Measurements from ENCODE around the gene PDXDC1. TPM values are rescaled to one million over a fixed set of nuclear protein-coding genes. Genes with fewer than 3 reads are reported as not detected.

The PDXDC1 gene
- total and polyA plus RNA-seq, 2 donors (not counting 1 experiment from before 2014, with no cell fraction given), result 48.1 to 103 TPM

GRCh38 chr16:15043344-15043743 is 68.5 kb downstream of the PDXDC1 start:
- Histone ChIP-seq H3K4me3 (ENCODE audit: control extremely low read depth in 1 of 5, extremely low read depth in 1 of 5, insufficient read depth in 1 of 5, low read depth in 2 of 5, low read length in 4 of 5) (no peak overlapping the region), H3K9ac (ENCODE audit: low read length) (no peak overlapping the region), H3K27ac (ENCODE audit: low read length in 2 of 2) (no peak overlapping the region), H2AFZ (ENCODE audit: insufficient read depth, low read depth, low read length, poor library complexity, severe bottlenecking) (no peak overlapping the region), H3K79me2 (ENCODE audit: control insufficient read depth, insufficient read depth, low read length) (peaks cover 13% of the 10 kb centered on the region), H3K4me2 (replicated peaks; ENCODE audit: low read depth, low read length, poor library complexity, severe bottlenecking) (no peak overlapping the region), H3K27me3 (replicated peaks in 1 of 4; ENCODE audit: control extremely low read depth in 1 of 4, control insufficient read depth in 3 of 4, insufficient read depth in 4 of 4, low read length in 3 of 4) (no peaks in the 10 kb centered on the region), H4K20me1 (ENCODE audit: control insufficient read depth, insufficient read depth, low read length, poor library complexity, severe bottlenecking) (no peaks in the 10 kb centered on the region), H3K36me3 (replicated peaks in 1 of 2; ENCODE audit: control extremely low read depth in 1 of 2, control insufficient read depth in 1 of 2, extremely low read depth in 1 of 2, insufficient read depth in 2 of 2, low read length in 1 of 2) (peaks cover 7 to 38% of the 10 kb centered on the region in 2 experiments), H3K9me3 (ENCODE audit: control extremely low read depth in 1 of 3, control insufficient read depth in 2 of 3, insufficient read depth in 1 of 3, low read length in 2 of 3) (no peaks in the 10 kb centered on the region), H3K4me1 (ENCODE audit: control insufficient read depth in 2 of 2, insufficient read depth in 2 of 2, low read length in 2 of 2) (no peaks in the 10 kb centered on the region)
- TF ChIP-seq CTCF (IDR thresholded peaks at IDR 0.05) (no peak), EZH2 (IDR thresholded peaks at IDR 0.05; ENCODE audit: borderline replicate concordance, insufficient read depth, low read depth, low read length, poor library complexity, severe bottlenecking) (no peak)
- Mint-ChIP-seq H3K27ac (no peak overlapping the region), H3K4me3 (no peak overlapping the region), H3K27me3 (no peaks in the 10 kb centered on the region), H3K4me1 (no peaks in the 10 kb centered on the region), H3K9me3 (ENCODE audit: insufficient read depth) (no peaks in the 10 kb centered on the region)
- DNase-seq (no peak), ATAC-seq (ENCODE audit: low read depth) (no peak)
- intact Hi-C loops (cut with micrococcal nuclease), result no loop called here
- POLR2A ChIA-PET, result no interaction called here
- WGBS (ENCODE audit: insufficient coverage), result 100% methylated on average over 3 of the region's 5 CpGs
- CTCF ChIA-PET, result no interaction called here

GRCh38 chr16:15044286-15044685 is 69.5 kb downstream of the PDXDC1 start:
- 96% methylated on average over 10 of the region's 11 CpGs for WGBS (ENCODE audit: insufficient coverage)
- POLR2A ChIA-PET, result no interaction called here

More at GRCh38 chr16:15044286-15044685, 69.5 kb downstream of the PDXDC1 start:
- Histone ChIP-seq H3K27me3 (replicated peaks in 1 of 4; ENCODE audit: control extremely low read depth in 1 of 4, control insufficient read depth in 3 of 4, insufficient read depth in 4 of 4, low read length in 3 of 4) (no peaks in the 10 kb centered on the region), H3K79me2 (ENCODE audit: control insufficient read depth, insufficient read depth, low read length) (peaks cover 18% of the 10 kb centered on the region), H3K4me1 (ENCODE audit: control insufficient read depth in 2 of 2, insufficient read depth in 2 of 2, low read length in 2 of 2) (no peaks in the 10 kb centered on the region), H4K20me1 (ENCODE audit: control insufficient read depth, insufficient read depth, low read length, poor library complexity, severe bottlenecking) (no peaks in the 10 kb centered on the region), H3K9ac (ENCODE audit: low read length) (no peak overlapping the region), H3K4me2 (replicated peaks; ENCODE audit: low read depth, low read length, poor library complexity, severe bottlenecking) (no peak overlapping the region), H3K27ac (ENCODE audit: low read length in 2 of 2) (no peak overlapping the region), H3K4me3 (ENCODE audit: control extremely low read depth in 1 of 5, extremely low read depth in 1 of 5, insufficient read depth in 1 of 5, low read depth in 2 of 5, low read length in 4 of 5) (no peak overlapping the region), H2AFZ (ENCODE audit: insufficient read depth, low read depth, low read length, poor library complexity, severe bottlenecking) (no peak overlapping the region), H3K36me3 (replicated peaks in 1 of 2; ENCODE audit: control extremely low read depth in 1 of 2, control insufficient read depth in 1 of 2, extremely low read depth in 1 of 2, insufficient read depth in 2 of 2, low read length in 1 of 2) (peaks cover 4 to 29% of the 10 kb centered on the region in 2 experiments), H3K9me3 (ENCODE audit: control extremely low read depth in 1 of 3, control insufficient read depth in 2 of 3, insufficient read depth in 1 of 3, low read length in 2 of 3) (no peaks in the 10 kb centered on the region)
- Mint-ChIP-seq H3K9me3 (ENCODE audit: insufficient read depth) (no peaks in the 10 kb centered on the region), H3K4me1 (no peaks in the 10 kb centered on the region), H3K4me3 (no peak overlapping the region), H3K27ac (no peak overlapping the region), H3K27me3 (no peaks in the 10 kb centered on the region)
- CTCF ChIA-PET, result interaction anchor here (0.6 kb wide), 1 partner anchor 510 kb away, joined by 3 read pairs; no protein-coding TSS in a partner anchor
- TF ChIP-seq CTCF (IDR thresholded peaks at IDR 0.05) (no peak), EZH2 (IDR thresholded peaks at IDR 0.05; ENCODE audit: borderline replicate concordance, insufficient read depth, low read depth, low read length, poor library complexity, severe bottlenecking) (no peak)
- DNase-seq (no peak), ATAC-seq (ENCODE audit: low read depth) (no peak)
- intact Hi-C loops (cut with micrococcal nuclease), result no loop called here

Measured in B cell (primary cell).